ENCODE data around the gene MCRS1.
"Not testable (repeated sequence)": the region's sequence is repeated elsewhere in the genome, so short reads cannot be mapped to it uniquely, and the experiment has no call there.

The MCRS1 gene

GRCh38 chr12:49567611-49568441 is at the start of gene MCRS1:
TSS of gene MCRS1 (minus strand) at chr12:49568142. CDS start at chr12:49566731, 1,411 bp downstream.
- peak; percentile 86 for DNase-seq

GRCh38 chr12:49616533-49617219 is 48.7 kb upstream of the MCRS1 start:
- DNase-seq = no peak

- no peak for DNase-seq
Observed at GRCh38 chr12:49615725-49616124, 47.8 kb upstream of the MCRS1 start.

- DNase-seq = no peak
Observed at GRCh38 chr12:49612210-49612609, 44.3 kb upstream of the MCRS1 start.

- not testable (repeated sequence) for DNase-seq
Observed at GRCh38 chr12:49610785-49611184, 42.8 kb upstream of the MCRS1 start.

GRCh38 chr12:49609875-49610154 is 41.9 kb upstream of the MCRS1 start:
- DNase-seq = no peak

GRCh38 chr12:49609059-49609874 is 41.3 kb upstream of the MCRS1 start:
- DNase-seq = no peak

- not testable (repeated sequence) for DNase-seq
Observed at GRCh38 chr12:49605539-49605938, 37.6 kb upstream of the MCRS1 start, which contains the start of gene FAM186B. TSS of gene FAM186B (minus strand) at chr12:49605639. CDS start at chr12:49605477, 162 bp downstream.

- no peak for DNase-seq
Observed at GRCh38 chr12:49604856-49605255, 36.9 kb upstream of the MCRS1 start.

GRCh38 chr12:49603721-49604120 is 35.8 kb upstream of the MCRS1 start:
- no peak for DNase-seq

GRCh38 chr12:49599961-49600360 is 32.0 kb upstream of the MCRS1 start:
- DNase-seq = no peak

- DNase-seq = no peak
Observed at GRCh38 chr12:49598527-49598926, 30.6 kb upstream of the MCRS1 start.

GRCh38 chr12:49588721-49589516 is 21.0 kb upstream of the MCRS1 start:
- DNase-seq = no peak

GRCh38 chr12:49588281-49588680 is 20.3 kb upstream of the MCRS1 start:
- DNase-seq = no peak

- DNase-seq = no peak
Observed at GRCh38 chr12:49587174-49587908, 19.4 kb upstream of the MCRS1 start.

- DNase-seq = no peak
Observed at GRCh38 chr12:49585477-49586459, 17.8 kb upstream of the MCRS1 start.

GRCh38 chr12:49584591-49584990 is 16.6 kb upstream of the MCRS1 start:
- DNase-seq = no peak

- DNase-seq = no peak
Observed at GRCh38 chr12:49583366-49584094, 15.6 kb upstream of the MCRS1 start.

GRCh38 chr12:49582850-49583249 is 14.9 kb upstream of the MCRS1 start:
- DNase-seq = no peak

GRCh38 chr12:49582201-49582600 is 14.3 kb upstream of the MCRS1 start:
- no peak for DNase-seq

Measured in stimulated activated naive CD4-positive, alpha-beta T cell treated with Interleukin-2 at 50 U/mL for 16 hours (primary cell).